ENCODE data around the gene WDR70. TPM values are rescaled to one million over a fixed set of nuclear protein-coding genes. Genes with fewer than 3 reads are reported as not detected.

Gene WDR70
- total and polyA plus RNA-seq, 3 donors from 2014 or later, result 25.3 to 27.6 (median 25.5) TPM

DNA sequence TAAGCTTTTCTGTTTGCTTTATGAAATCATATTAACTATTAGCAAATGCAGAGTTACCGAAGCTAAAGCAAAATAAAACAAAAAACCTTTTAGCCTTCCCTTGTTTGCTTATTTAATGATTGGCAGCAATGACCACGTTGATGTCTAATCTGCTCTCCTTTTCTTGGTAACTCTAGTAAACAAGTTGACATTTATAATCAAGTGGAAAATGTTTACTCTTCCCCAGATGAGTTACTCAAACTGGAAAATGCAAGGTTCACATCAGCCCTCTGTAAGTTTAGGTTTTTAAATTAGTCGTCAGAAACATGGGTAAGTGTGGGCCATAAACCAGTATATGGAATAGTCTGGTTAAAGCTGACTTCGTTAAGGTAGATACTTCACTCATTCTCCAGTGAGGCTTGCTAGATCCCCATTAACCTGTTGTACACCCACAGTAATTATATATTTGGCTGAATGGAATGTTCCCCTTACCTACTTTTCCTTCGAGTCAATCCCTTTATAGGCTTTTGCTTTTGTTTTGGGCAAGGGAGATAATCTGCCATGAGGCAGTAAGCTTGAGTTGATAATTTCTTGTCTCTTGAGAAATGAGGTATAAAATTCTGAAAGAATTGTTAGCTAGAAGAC lies 359.9 kb downstream of the WDR70 start:
- no peak for TF ChIP-seq POLR2A (IDR thresholded peaks at IDR 0.05)
- TF ChIP-seq, protein P1, sequence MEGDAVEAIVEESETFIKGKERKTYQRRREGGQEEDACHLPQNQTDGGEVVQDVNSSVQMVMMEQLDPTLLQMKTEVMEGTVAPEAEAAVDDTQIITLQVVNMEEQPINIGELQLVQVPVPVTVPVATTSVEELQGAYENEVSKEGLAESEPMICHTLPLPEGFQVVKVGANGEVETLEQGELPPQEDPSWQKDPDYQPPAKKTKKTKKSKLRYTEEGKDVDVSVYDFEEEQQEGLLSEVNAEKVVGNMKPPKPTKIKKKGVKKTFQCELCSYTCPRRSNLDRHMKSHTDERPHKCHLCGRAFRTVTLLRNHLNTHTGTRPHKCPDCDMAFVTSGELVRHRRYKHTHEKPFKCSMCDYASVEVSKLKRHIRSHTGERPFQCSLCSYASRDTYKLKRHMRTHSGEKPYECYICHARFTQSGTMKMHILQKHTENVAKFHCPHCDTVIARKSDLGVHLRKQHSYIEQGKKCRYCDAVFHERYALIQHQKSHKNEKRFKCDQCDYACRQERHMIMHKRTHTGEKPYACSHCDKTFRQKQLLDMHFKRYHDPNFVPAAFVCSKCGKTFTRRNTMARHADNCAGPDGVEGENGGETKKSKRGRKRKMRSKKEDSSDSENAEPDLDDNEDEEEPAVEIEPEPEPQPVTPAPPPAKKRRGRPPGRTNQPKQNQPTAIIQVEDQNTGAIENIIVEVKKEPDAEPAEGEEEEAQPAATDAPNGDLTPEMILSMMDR (IDR thresholded peaks at IDR 0.05), result no peak
- H3K36me3 ChIP-seq (ENCODE audit: low read depth, missing control alignments), result no peaks in the 10 kb centered on the region
- H3K4me3 ChIP-seq, result no peak overlapping the region
- H3K27me3 ChIP-seq, result no peaks in the 10 kb centered on the region
- intact Hi-C loops (cut with DNase I; ENCODE audit: low total_unique reads), result no loop called here
- no peaks in the 10 kb centered on the region for H3K9me3 ChIP-seq
- no peak overlapping the region for H3K27ac ChIP-seq
- 87% methylated on average over 5 of the region's 5 CpGs for WGBS, 2 donors
- peaks cover 3% of the 10 kb centered on the region for H3K4me1 ChIP-seq
- DNase-seq, result no peak

DNA sequence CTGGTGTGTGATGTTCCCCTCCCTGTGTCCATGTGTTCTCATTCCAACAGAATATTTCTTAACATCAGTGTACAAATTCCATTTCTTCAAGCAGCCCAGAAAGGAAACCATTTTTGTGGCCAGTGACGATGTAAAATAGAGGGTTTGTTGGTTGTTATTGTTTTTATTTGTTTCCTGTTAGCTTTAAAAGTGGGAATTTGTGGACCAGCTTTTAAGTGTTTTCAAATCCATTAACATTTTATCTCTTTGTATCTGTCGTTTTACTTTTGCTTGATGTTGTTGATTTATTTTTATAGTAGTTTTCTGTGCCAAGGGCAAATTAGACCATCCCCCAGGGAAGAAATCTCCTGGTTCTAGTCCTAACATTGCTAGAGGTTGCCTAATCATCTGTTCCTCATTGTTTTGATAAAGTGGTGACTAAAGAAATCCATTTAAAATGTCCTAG lies 360.7 kb downstream of the WDR70 start:
- DNase-seq, result no peak
- Histone ChIP-seq H3K4me1 (peaks cover 3% of the 10 kb centered on the region), H3K36me3 (ENCODE audit: low read depth, missing control alignments) (no peaks in the 10 kb centered on the region), H3K27me3 (no peaks in the 10 kb centered on the region), H3K27ac (no peak overlapping the region), H3K9me3 (no peaks in the 10 kb centered on the region), H3K4me3 (no peak overlapping the region)
- TF ChIP-seq POLR2A (IDR thresholded peaks at IDR 0.05), result no peak
- TF ChIP-seq, protein P1 (IDR thresholded peaks at IDR 0.05), result no peak
- WGBS, 2 donors, result 61% methylated on average over 2 of the region's 2 CpGs
- intact Hi-C loops (cut with DNase I; ENCODE audit: low total_unique reads), result no loop called here

DNA sequence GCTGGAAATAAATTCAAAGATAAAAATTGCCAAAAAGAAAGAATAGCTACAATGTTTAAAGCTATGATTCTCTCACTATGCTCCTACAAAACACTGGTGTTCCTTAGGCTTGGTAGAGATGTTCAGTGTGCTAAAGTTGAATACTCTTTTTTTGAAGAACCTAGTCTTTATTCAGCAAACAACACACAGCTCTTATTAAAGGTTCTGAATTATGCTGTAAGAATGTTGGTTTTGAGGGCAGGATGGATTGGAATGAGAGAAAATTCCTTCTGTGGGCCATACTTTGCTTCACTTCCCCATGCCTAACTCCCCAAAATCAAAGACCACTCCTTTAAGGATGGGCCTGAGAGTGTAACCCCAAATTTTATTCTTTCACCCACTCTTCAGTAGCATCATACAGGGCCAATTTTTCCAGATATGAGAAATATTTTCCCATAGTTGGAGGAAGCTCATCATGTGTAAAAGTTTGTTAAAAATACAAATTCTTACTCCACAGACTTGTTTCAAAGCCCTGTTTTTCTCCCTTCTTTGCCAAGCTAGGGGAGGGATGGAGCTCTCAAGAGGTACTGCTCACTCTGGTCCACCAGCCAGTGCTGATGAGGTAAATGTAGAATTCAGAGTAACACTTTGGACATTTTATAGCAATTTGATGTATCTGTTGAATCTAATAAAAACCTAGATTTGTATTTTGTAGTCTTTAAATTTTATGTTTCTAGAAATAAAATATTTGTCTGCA lies 361.4 kb downstream of the WDR70 start:
- intact Hi-C loops (cut with DNase I; ENCODE audit: low total_unique reads), result no loop called here
- no peaks in the 10 kb centered on the region for H3K36me3 ChIP-seq (ENCODE audit: low read depth, missing control alignments)
- H3K4me3 ChIP-seq, result no peak overlapping the region
- TF ChIP-seq POLR2A (IDR thresholded peaks at IDR 0.05), result no peak
- no peaks in the 10 kb centered on the region for H3K9me3 ChIP-seq
- H3K27me3 ChIP-seq, result no peaks in the 10 kb centered on the region
- no peak for DNase-seq
- H3K4me1 ChIP-seq, result peaks cover 3% of the 10 kb centered on the region
- no peak overlapping the region for H3K27ac ChIP-seq

DNA sequence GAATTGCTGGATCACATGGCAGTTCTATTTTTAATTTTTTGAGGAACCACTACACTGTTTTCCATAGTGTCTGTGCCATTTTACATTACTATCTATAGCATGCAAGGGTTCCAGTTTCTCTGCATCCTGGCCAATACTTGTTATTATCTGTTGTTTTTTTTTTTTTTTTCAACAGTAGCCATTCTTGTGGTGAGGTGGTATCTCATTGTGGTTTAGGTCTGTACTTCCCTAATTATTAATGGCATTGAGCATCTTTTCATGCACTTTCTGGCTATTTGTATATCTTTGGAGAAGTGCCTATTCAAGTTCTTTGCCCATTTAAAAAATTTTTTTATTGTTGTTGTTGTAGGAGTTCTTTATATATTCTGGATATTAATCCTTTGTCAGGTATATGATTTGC lies 363.0 kb downstream of the WDR70 start:
- Histone ChIP-seq H3K27ac (no peak overlapping the region), H3K9me3 (no peaks in the 10 kb centered on the region), H3K4me3 (no peak overlapping the region), H3K27me3 (no peaks in the 10 kb centered on the region), H3K36me3 (ENCODE audit: low read depth, missing control alignments) (no peaks in the 10 kb centered on the region), H3K4me1 (peaks cover 3% of the 10 kb centered on the region)
- intact Hi-C loops (cut with DNase I; ENCODE audit: low total_unique reads), result no loop called here
- no peak for DNase-seq
- TF ChIP-seq, protein P1 (IDR thresholded peaks at IDR 0.05), result no peak
- TF ChIP-seq POLR2A (IDR thresholded peaks at IDR 0.05), result no peak

DNA sequence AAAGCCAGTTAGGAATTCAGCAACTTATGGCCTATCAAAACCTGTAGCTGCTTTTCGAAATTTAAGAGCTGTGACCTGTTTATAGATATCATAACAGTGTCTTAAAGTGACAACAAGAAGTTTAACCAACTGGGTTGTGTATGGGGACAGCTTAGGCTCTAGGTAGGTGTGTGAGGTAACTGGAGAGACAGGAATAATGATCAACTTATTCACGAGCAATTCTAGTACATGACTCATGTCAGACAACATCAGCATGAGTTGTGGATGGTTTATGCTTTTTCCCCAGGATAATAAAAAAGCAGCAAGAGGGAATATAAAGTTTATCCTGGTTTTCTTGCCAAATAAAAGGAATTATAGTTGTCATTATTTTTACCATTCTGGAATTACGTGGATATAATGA lies 372.1 kb downstream of the WDR70 start:
- no peak for TF ChIP-seq POLR2A (IDR thresholded peaks at IDR 0.05)
- no peak for DNase-seq
- Histone ChIP-seq H3K27ac (no peak overlapping the region), H3K36me3 (ENCODE audit: low read depth, missing control alignments) (no peaks in the 10 kb centered on the region), H3K4me1 (no peaks in the 10 kb centered on the region), H3K27me3 (no peaks in the 10 kb centered on the region), H3K9me3 (no peaks in the 10 kb centered on the region), H3K4me3 (no peak overlapping the region)
- 82 to 86% methylated on average over 3 of the region's 3 CpGs for WGBS, 2 donors
- intact Hi-C loops (cut with DNase I; ENCODE audit: low total_unique reads), result no loop called here
